ENCODE data around the gene ATIC. TPM values are rescaled to one million over a fixed set of nuclear protein-coding genes. Genes with fewer than 3 reads are reported as not detected.

The ATIC gene
- total RNA-seq, 1 experiment from 2014 or later, result 285 TPM

GRCh38 chr2:215370112-215370965 lies 58.5 kb downstream of the ATIC start:
- POLR2A ChIA-PET, result no interaction called here
- ATAC-seq, result no peak
- peak overlapping the region; percentile 14; the same call in 1 of the 2 replicates for H3K27ac Mint-ChIP-seq

DNA sequence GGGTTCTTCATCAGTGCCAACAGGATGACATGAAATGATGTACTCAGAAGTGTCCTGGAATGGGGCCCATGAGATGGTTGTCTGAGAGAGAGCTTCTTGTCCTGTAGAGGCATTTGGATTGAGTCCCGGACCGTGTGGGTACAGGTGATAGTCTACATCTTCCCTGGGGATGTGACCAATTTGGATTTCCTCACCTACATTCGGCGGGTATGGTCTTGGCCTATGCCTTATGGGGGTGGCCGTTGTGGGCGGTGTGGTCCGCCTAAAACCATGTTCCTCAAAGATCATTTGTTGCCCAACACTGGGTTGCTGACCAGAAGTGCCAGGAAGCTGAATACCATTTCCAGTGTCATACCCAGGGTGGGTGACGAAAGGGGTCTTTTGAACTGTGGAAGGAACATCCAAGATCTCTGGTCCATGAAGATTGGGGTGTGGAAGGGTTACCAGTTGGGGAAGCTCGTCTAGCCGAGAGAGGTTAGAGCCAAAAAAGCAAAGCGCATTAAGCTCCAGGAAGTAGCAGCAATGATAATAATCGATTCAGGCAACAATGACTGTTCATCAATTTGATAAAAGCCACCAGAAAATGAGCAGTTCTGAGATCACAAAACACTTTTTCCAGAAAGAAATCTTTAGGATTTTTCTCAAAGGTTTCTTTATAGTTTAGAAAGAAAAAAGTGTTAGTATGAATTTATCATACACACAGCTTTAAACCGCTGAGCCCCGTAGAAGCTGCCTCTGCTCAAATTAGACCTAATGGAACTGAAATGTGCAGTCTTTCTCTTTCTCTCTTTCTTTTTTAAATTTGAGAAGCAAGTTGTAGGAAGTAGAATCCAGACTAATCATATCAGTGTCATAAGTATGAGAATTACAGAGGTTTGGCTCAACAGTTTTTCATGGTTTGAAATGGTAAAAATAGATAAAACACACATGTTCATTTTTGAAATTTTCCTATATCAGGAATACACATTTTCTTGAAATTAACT lies 60.3 kb downstream of the ATIC start:
- no peaks in the 10 kb centered on the region for H3K9me3 Mint-ChIP-seq
- CTCF ChIA-PET, result interaction anchor here (1.7 kb wide), 1 partner anchor 559 kb away, joined by 4 read pairs; no protein-coding TSS in a partner anchor
- H3K36me3 Mint-ChIP-seq, result peaks cover 68% of the 10 kb centered on the region
- ATAC-seq (no peak), DNase-seq (ENCODE audit: low spot score) (no peak)
- no peaks in the 10 kb centered on the region for H3K4me1 Mint-ChIP-seq
- H3K27ac Mint-ChIP-seq, result no peak overlapping the region
- POLR2A ChIA-PET, result no interaction called here
- no peak overlapping the region for H3K4me3 Mint-ChIP-seq
- H3K27me3 Mint-ChIP-seq (ENCODE audit: low read depth), result no peaks in the 10 kb centered on the region
- no peak for TF ChIP-seq ZNF121 (CRISPR knock-in tag; IDR thresholded peaks at IDR 0.05)
- no peak for TF ChIP-seq RORB (CRISPR knock-in tag; IDR thresholded peaks at IDR 0.05)
- no peak for TF ChIP-seq FOXJ3 (CRISPR knock-in tag; IDR thresholded peaks at IDR 0.05; ENCODE audit: borderline replicate concordance)
- TF ChIP-seq, protein P1, sequence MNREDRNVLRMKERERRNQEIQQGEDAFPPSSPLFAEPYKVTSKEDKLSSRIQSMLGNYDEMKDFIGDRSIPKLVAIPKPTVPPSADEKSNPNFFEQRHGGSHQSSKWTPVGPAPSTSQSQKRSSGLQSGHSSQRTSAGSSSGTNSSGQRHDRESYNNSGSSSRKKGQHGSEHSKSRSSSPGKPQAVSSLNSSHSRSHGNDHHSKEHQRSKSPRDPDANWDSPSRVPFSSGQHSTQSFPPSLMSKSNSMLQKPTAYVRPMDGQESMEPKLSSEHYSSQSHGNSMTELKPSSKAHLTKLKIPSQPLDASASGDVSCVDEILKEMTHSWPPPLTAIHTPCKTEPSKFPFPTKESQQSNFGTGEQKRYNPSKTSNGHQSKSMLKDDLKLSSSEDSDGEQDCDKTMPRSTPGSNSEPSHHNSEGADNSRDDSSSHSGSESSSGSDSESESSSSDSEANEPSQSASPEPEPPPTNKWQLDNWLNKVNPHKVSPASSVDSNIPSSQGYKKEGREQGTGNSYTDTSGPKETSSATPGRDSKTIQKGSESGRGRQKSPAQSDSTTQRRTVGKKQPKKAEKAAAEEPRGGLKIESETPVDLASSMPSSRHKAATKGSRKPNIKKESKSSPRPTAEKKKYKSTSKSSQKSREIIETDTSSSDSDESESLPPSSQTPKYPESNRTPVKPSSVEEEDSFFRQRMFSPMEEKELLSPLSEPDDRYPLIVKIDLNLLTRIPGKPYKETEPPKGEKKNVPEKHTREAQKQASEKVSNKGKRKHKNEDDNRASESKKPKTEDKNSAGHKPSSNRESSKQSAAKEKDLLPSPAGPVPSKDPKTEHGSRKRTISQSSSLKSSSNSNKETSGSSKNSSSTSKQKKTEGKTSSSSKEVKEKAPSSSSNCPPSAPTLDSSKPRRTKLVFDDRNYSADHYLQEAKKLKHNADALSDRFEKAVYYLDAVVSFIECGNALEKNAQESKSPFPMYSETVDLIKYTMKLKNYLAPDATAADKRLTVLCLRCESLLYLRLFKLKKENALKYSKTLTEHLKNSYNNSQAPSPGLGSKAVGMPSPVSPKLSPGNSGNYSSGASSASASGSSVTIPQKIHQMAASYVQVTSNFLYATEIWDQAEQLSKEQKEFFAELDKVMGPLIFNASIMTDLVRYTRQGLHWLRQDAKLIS (CRISPR knock-in tag; IDR thresholded peaks at IDR 0.05; ENCODE audit: borderline replicate concordance), result no peak
- TF ChIP-seq, protein P2, sequence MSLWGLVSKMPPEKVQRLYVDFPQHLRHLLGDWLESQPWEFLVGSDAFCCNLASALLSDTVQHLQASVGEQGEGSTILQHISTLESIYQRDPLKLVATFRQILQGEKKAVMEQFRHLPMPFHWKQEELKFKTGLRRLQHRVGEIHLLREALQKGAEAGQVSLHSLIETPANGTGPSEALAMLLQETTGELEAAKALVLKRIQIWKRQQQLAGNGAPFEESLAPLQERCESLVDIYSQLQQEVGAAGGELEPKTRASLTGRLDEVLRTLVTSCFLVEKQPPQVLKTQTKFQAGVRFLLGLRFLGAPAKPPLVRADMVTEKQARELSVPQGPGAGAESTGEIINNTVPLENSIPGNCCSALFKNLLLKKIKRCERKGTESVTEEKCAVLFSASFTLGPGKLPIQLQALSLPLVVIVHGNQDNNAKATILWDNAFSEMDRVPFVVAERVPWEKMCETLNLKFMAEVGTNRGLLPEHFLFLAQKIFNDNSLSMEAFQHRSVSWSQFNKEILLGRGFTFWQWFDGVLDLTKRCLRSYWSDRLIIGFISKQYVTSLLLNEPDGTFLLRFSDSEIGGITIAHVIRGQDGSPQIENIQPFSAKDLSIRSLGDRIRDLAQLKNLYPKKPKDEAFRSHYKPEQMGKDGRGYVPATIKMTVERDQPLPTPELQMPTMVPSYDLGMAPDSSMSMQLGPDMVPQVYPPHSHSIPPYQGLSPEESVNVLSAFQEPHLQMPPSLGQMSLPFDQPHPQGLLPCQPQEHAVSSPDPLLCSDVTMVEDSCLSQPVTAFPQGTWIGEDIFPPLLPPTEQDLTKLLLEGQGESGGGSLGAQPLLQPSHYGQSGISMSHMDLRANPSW (CRISPR knock-in tag; conservative IDR thresholded peaks at IDR 0.05; ENCODE audit: low read depth), result no peak
- no peak for TF ChIP-seq USF2 (CRISPR knock-in tag; IDR thresholded peaks at IDR 0.05)
- TF ChIP-seq OVOL2 (CRISPR knock-in tag; IDR thresholded peaks at IDR 0.05; ENCODE audit: borderline replicate concordance), result no peak
- TF ChIP-seq PRDM15 (CRISPR knock-in tag; IDR thresholded peaks at IDR 0.05), result no peak
- TF ChIP-seq FOXK1 (CRISPR knock-in tag; IDR thresholded peaks at IDR 0.05), result no peak
- no peak for TF ChIP-seq ZNF317 (CRISPR knock-in tag; IDR thresholded peaks at IDR 0.05; ENCODE audit: borderline replicate concordance, low read depth)
- TF ChIP-seq CBFB (CRISPR knock-in tag; IDR thresholded peaks at IDR 0.05; ENCODE audit: low read depth), result no peak
- TF ChIP-seq, protein P3, sequence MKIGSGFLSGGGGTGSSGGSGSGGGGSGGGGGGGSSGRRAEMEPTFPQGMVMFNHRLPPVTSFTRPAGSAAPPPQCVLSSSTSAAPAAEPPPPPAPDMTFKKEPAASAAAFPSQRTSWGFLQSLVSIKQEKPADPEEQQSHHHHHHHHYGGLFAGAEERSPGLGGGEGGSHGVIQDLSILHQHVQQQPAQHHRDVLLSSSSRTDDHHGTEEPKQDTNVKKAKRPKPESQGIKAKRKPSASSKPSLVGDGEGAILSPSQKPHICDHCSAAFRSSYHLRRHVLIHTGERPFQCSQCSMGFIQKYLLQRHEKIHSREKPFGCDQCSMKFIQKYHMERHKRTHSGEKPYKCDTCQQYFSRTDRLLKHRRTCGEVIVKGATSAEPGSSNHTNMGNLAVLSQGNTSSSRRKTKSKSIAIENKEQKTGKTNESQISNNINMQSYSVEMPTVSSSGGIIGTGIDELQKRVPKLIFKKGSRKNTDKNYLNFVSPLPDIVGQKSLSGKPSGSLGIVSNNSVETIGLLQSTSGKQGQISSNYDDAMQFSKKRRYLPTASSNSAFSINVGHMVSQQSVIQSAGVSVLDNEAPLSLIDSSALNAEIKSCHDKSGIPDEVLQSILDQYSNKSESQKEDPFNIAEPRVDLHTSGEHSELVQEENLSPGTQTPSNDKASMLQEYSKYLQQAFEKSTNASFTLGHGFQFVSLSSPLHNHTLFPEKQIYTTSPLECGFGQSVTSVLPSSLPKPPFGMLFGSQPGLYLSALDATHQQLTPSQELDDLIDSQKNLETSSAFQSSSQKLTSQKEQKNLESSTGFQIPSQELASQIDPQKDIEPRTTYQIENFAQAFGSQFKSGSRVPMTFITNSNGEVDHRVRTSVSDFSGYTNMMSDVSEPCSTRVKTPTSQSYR (CRISPR knock-in tag; IDR thresholded peaks at IDR 0.05), result no peak

More at GRCh38 chr2:215370112-215370965, 58.5 kb downstream of the ATIC start:
- no peaks in the 10 kb centered on the region for H3K9me3 Mint-ChIP-seq
- DNase-seq (ENCODE audit: low spot score), result no peak
- H3K27me3 Mint-ChIP-seq (ENCODE audit: low read depth), result no peaks in the 10 kb centered on the region
- no peaks in the 10 kb centered on the region for H3K4me1 Mint-ChIP-seq
- no peak for TF ChIP-seq IRF2 (CRISPR knock-in tag; IDR thresholded peaks at IDR 0.05; ENCODE audit: borderline replicate concordance, low read depth)
- TF ChIP-seq RORB (CRISPR knock-in tag; IDR thresholded peaks at IDR 0.05), result 0 out of 2 replicates have a peak, but pooled peaks have one; percentile 29
- H3K4me3 Mint-ChIP-seq, result no peak overlapping the region
- peaks cover 61% of the 10 kb centered on the region for H3K36me3 Mint-ChIP-seq
- CTCF ChIA-PET, result no interaction called here
